ENCODE results near the gene RCC1. TPM values are rescaled to one million over a fixed set of nuclear protein-coding genes. Genes with fewer than 3 reads are reported as not detected.

RCC1 gene
- total RNA-seq, 1 experiment from 2014 or later = 38.2 TPM

Other genes with a start within 250 kb of the RCC1 start
- 5.3 and 6.8 TPM in 2 replicates for gene SESN2, start 246.5 kb upstream of the RCC1 start, total RNA-seq (2014; rRNA removed; shearing (Covaris generic))
- 19.2 and 19.8 TPM in 2 replicates for gene MED18, start 177.0 kb upstream of the RCC1 start, total RNA-seq (2014; rRNA removed; shearing (Covaris generic))
- 9.2 and 16.9 TPM in 2 replicates for gene PHACTR4, start 136.3 kb upstream of the RCC1 start, total RNA-seq (2014; rRNA removed; shearing (Covaris generic))
- gene TRNAU1AP, start 47.0 kb downstream of the RCC1 start, total RNA-seq (2014; rRNA removed; shearing (Covaris generic)) = 47.1 and 49.5 TPM in 2 replicates
- gene RAB42, start 86.2 kb downstream of the RCC1 start, total RNA-seq (2014; rRNA removed; shearing (Covaris generic)) = 0.96 and 1.9 TPM in 2 replicates
- 47.9 and 58.5 TPM in 2 replicates for gene TAF12, start 137.0 kb downstream of the RCC1 start, total RNA-seq (2014; rRNA removed; shearing (Covaris generic))
- gene RNU11, start 142.6 kb downstream of the RCC1 start, total RNA-seq (2014; rRNA removed; shearing (Covaris generic)) = not detected in 2 replicates
- 4.9 and 8.2 TPM in 2 replicates for gene GMEB1, start 162.7 kb downstream of the RCC1 start, total RNA-seq (2014; rRNA removed; shearing (Covaris generic))
- gene YTHDF2, start 230.9 kb downstream of the RCC1 start, total RNA-seq (2014; rRNA removed; shearing (Covaris generic)) = 46.0 and 50.2 TPM in 2 replicates